ENCODE data around the gene R3HDML.
A peak's percentile ranks its signal among the peaks of the same experiment; 100 is the strongest.

R3HDML gene

GRCh38 chr20:44361021-44361420, 24.2 kb downstream of the R3HDML start:
- no peak for DNase-seq

GRCh38 chr20:44362466-44362940, 25.7 kb downstream of the R3HDML start:
- no peak for DNase-seq

- no peak for DNase-seq
These were observed 27.2 kb downstream of the R3HDML start for GRCh38 chr20:44364068-44364467.

GRCh38 chr20:44364780-44365179, 27.9 kb downstream of the R3HDML start:
- no peak for DNase-seq

- no peak for DNase-seq
These were observed 30.9 kb downstream of the R3HDML start for GRCh38 chr20:44367746-44368145.

- no peak for DNase-seq
These were observed 33.9 kb downstream of the R3HDML start for GRCh38 chr20:44370639-44371218.

GRCh38 chr20:44382641-44383040, 45.8 kb downstream of the R3HDML start:
- DNase-seq = no peak

GRCh38 chr20:44384423-44385027, 47.7 kb downstream of the R3HDML start:
- DNase-seq = peak in 40 of 56 donors; percentile 1 to 82 (median 25)

- peak in 37 of 56 donors; percentile 2 to 64 (median 23) for DNase-seq
These were observed 51.7 kb downstream of the R3HDML start for GRCh38 chr20:44388466-44389023.

GRCh38 chr20:44389871-44390270, 53.0 kb downstream of the R3HDML start:
- DNase-seq = no peak

- DNase-seq = no peak
These were observed 53.4 kb downstream of the R3HDML start for GRCh38 chr20:44390280-44390679.

- no peak for DNase-seq
These were observed 55.4 kb downstream of the R3HDML start for GRCh38 chr20:44392088-44392775.

- no peak for DNase-seq
These were observed 56.1 kb downstream of the R3HDML start for GRCh38 chr20:44392776-44393607.

GRCh38 chr20:44393608-44394451, 57.0 kb downstream of the R3HDML start:
- no peak for DNase-seq

GRCh38 chr20:44394452-44394701, 57.5 kb downstream of the R3HDML start:
- no peak for DNase-seq

- no peak for DNase-seq
These were observed 58.0 kb downstream of the R3HDML start for GRCh38 chr20:44394702-44395460.

GRCh38 chr20:44395461-44396340, 58.9 kb downstream of the R3HDML start:
- DNase-seq = no peak

GRCh38 chr20:44396369-44397130, 59.7 kb downstream of the R3HDML start:
- no peak for DNase-seq
